Measurements from ENCODE around the gene CELA2A.
"Not testable (repeated sequence)": the region's sequence is repeated elsewhere in the genome, so short reads cannot be mapped to it uniquely, and the experiment has no call there.

The CELA2A gene

GRCh38 chr1:15515022-15515663 lies 58.6 kb downstream of the CELA2A start:
- in situ Hi-C loops (cut with MboI; ENCODE audit: low sequenced_read_pairs, unreplicated experiment): no loop called here
- TF ChIP-seq CTCF (IDR thresholded peaks at IDR 0.05; ENCODE audit: borderline replicate concordance, control extremely low read depth, extremely low read depth, insufficient read depth, missing control alignments): no peak
- DNase-seq (ENCODE audit: low spot score): no peak

GRCh38 chr1:15519625-15520024 lies 63.1 kb downstream of the CELA2A start:
- TF ChIP-seq CTCF (IDR thresholded peaks at IDR 0.05; ENCODE audit: borderline replicate concordance, control extremely low read depth, extremely low read depth, insufficient read depth, missing control alignments): no peak
- no peak for DNase-seq (ENCODE audit: low spot score)
- in situ Hi-C loops (cut with MboI; ENCODE audit: low sequenced_read_pairs, unreplicated experiment): no loop called here

- DNase-seq (ENCODE audit: low spot score); in situ Hi-C loops (cut with MboI; ENCODE audit: low sequenced_read_pairs, unreplicated experiment): not testable (repeated sequence)
Observed at GRCh38 chr1:15521206-15521906, 64.8 kb downstream of the CELA2A start.
